OCI-LY7 (cell line): ENCODE data around the gene ARHGAP23. TPM values are rescaled to one million over a fixed set of nuclear protein-coding genes. Genes with fewer than 3 reads are reported as not detected.

Experiments used
- BruUV-seq: library from RNA; stranded (reverse); fragments of 400-500 nt; replicated peaks from 2 replicates; lab custom pipeline; 2021; lab: Mats Ljungman, UMichigan
- CTCF ChIA-PET: fragments of 300-600 bp; sonication (Branson Sonifier 250); formaldehyde crosslinking; loops from one replicate; lab custom pipeline; 2022; ENCODE audit warnings: antibody characterized with exemption; ENCODE audit not compliant: unreplicated experiment; lab: Charles Lee
- POLR2A ChIA-PET: fragments of 300-600 bp; sonication (Branson Sonifier 250); formaldehyde crosslinking; loops from one replicate; lab custom pipeline; 2022; ENCODE audit warnings: antibody characterized with exemption; lab: Charles Lee
- DNase-seq: peaks from one replicate; pipeline ENCODE4 v3.0.0-alpha.2; 2015; ENCODE audit warnings: low spot score
- H2AFZ ChIP-seq: fragments of 200-600 bp; sonication (generic), shearing (Covaris generic); 2 replicates; pipeline ENCODE4 v1.6.1; 2014; ENCODE audit warnings: mild to moderate bottlenecking, antibody characterized with exemption, low read length, moderate library complexity
- H3K27ac ChIP-seq: fragments of 200-600 bp; sonication (generic); 2 replicates; pipeline ENCODE4 v1.5.1; 2014; ENCODE audit warnings: mixed run types, low read depth, mild to moderate bottlenecking, moderate library complexity, low read length, inconsistent platforms; ENCODE audit not compliant: poor library complexity, severe bottlenecking
- H3K36me3 ChIP-seq: fragments of 200-600 bp; sonication (generic); 2 replicates; pipeline ENCODE4 v1.6.1; 2014; ENCODE audit warnings: mild to moderate bottlenecking, antibody characterized with exemption, low read length, moderate library complexity, mixed read lengths; ENCODE audit not compliant: insufficient read depth
- H3K4me1 ChIP-seq: fragments of 200-600 bp; sonication (generic); 2 replicates; pipeline ENCODE4 v1.5.1; 2014; ENCODE audit warnings: mild to moderate bottlenecking, low read length; ENCODE audit not compliant: insufficient read depth, poor library complexity, severe bottlenecking
- H3K4me2 ChIP-seq: fragments of 200-600 bp; sonication (generic); 2 replicates; pipeline ENCODE4 v1.6.1; 2014; ENCODE audit warnings: mild to moderate bottlenecking, low read length
- H3K4me3 ChIP-seq: fragments of 200-600 bp; sonication (generic); 2 replicates; pipeline ENCODE4 v1.5.1; 2014; ENCODE audit warnings: mild to moderate bottlenecking, low read depth, low read length; ENCODE audit not compliant: poor library complexity, severe bottlenecking
- H3K79me2 ChIP-seq: fragments of 200-600 bp; sonication (generic); 2 replicates; pipeline ENCODE4 v1.6.1; 2016; ENCODE audit warnings: low read depth, mild to moderate bottlenecking, low read length, moderate library complexity, mixed read lengths; ENCODE audit not compliant: insufficient read depth
- H3K9me2 ChIP-seq: fragments of 200-600 bp; sonication (generic); 2 replicates; pipeline ENCODE4 v1.6.1; 2016; ENCODE audit warnings: mild to moderate bottlenecking, low read length, mixed read lengths; ENCODE audit not compliant: insufficient read depth
- H3K9me3 ChIP-seq: fragments of 200-600 bp; sonication (generic); 2 replicates; pipeline ENCODE4 v1.6.1; 2014; ENCODE audit warnings: mild to moderate bottlenecking, mixed run types, low read length, mixed read lengths
- H4K20me1 ChIP-seq: fragments of 200-600 bp; sonication (generic); 2 replicates; pipeline ENCODE4 v1.6.1; 2014; ENCODE audit warnings: mild to moderate bottlenecking, antibody characterized with exemption, low read length, moderate library complexity, mixed read lengths; ENCODE audit not compliant: insufficient read depth
- EZH2phosphoT487 ChIP-seq: fragments of 200-600 bp; sonication (generic); IDR thresholded peaks from 2 replicates; pipeline ENCODE4 v1.6.1; 2018; ENCODE audit warnings: low read depth, borderline replicate concordance, mild to moderate bottlenecking, mixed run types, antibody characterized with exemption, low read length, moderate library complexity, mixed read lengths
- intact Hi-C: fragments of 100-400 bp; cut with micrococcal nuclease; formaldehyde crosslinking; loops from one replicate; pipeline ENCODE4 v1.10.0; 2022; ENCODE audit not compliant: unreplicated experiment
- total RNA-seq, 2 experiments: library from RNA; depleted of rRNA in 1 of 2; stranded (reverse); fragments of >200 nt in 1 of 2; shearing (Covaris generic) in 1 of 2; gene quantifications; 2 replicates each; pipeline ENCODE4 v1.2.3, GENCODE V29; 2014 to 2022
- TF ChIP-seq, protein P1 (sequence below): fragments of 200-600 bp; sonication (generic); conservative IDR thresholded peaks from 2 replicates; pipeline ENCODE4 v1.5.1; 2014; ENCODE audit warnings: mild to moderate bottlenecking, antibody characterized with exemption, low read length, moderate library complexity, mixed read lengths

Gene ARHGAP23
- total RNA-seq, 2 experiments from 2014 or later: 16.3 to 18.6 TPM

DNA sequence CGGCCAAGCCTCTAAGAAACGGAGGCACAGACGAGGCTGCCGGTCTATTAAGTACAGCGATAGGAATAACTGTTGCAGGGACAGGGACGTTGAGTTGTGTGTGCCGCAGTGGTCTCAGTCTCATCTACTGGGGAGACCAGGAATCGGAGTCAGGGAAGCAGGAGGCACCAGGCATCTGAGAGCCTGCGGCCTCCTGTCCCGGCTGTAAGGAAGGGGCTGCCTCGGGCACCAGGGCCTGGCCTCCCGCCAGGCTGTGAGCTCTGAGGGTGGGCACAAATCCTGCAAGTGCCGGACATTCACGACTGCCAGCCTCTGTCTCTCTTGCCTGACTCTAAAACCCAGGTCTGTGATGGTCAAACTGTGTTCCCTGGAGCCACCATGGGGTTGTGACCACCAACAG, 76.0 kb downstream of the ARHGAP23 start:
- no peaks in the 10 kb centered on the region for H3K9me3 ChIP-seq
- no peaks in the 10 kb centered on the region for H3K9me2 ChIP-seq
- no peaks in the 10 kb centered on the region for H4K20me1 ChIP-seq
- no peak overlapping the region for H2AFZ ChIP-seq
- no peak for DNase-seq
- no peaks in the 10 kb centered on the region for H3K4me1 ChIP-seq
- BruUV-seq: no TSS peak
- H3K27ac ChIP-seq: no peak overlapping the region
- no peak overlapping the region for H3K4me3 ChIP-seq
- CTCF ChIA-PET: interaction anchor here (0.6 kb wide), 1 partner anchor 41 kb away, joined by 3 read pairs; no protein-coding TSS in a partner anchor
- H3K36me3 ChIP-seq: no peaks in the 10 kb centered on the region
- TF ChIP-seq, protein P1, sequence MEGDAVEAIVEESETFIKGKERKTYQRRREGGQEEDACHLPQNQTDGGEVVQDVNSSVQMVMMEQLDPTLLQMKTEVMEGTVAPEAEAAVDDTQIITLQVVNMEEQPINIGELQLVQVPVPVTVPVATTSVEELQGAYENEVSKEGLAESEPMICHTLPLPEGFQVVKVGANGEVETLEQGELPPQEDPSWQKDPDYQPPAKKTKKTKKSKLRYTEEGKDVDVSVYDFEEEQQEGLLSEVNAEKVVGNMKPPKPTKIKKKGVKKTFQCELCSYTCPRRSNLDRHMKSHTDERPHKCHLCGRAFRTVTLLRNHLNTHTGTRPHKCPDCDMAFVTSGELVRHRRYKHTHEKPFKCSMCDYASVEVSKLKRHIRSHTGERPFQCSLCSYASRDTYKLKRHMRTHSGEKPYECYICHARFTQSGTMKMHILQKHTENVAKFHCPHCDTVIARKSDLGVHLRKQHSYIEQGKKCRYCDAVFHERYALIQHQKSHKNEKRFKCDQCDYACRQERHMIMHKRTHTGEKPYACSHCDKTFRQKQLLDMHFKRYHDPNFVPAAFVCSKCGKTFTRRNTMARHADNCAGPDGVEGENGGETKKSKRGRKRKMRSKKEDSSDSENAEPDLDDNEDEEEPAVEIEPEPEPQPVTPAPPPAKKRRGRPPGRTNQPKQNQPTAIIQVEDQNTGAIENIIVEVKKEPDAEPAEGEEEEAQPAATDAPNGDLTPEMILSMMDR: no peak
- TF ChIP-seq EZH2phosphoT487: no peak
- POLR2A ChIA-PET: no interaction called here
- H3K4me2 ChIP-seq: no peak overlapping the region
- intact Hi-C loops: no loop called here
- no peaks in the 10 kb centered on the region for H3K79me2 ChIP-seq

DNA sequence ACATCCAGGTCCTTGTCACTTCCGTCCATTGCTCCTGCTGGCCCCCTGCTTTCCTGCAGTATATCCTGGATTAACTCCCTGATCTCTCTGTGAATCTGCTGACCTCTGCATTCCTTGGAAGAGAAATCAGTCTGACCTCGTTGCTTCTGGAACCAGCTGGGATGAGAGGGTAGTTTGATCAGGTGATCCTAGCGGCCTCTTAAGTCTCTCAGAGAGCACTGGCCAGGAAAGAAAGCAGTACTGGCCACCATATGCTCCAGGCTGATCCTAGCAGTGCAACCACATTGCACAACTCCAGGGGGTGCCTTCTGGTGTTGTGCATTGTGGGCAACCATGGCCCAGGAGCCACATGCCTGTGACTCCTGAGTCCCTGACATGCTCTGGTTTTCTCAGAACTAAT, 79.2 kb downstream of the ARHGAP23 start:
- no peaks in the 10 kb centered on the region for H4K20me1 ChIP-seq
- no peak overlapping the region for H3K4me2 ChIP-seq
- DNase-seq: no peak
- H3K9me2 ChIP-seq: no peaks in the 10 kb centered on the region
- intact Hi-C loops: no loop called here
- no peak overlapping the region for H2AFZ ChIP-seq
- H3K4me1 ChIP-seq: no peaks in the 10 kb centered on the region
- no peak overlapping the region for H3K4me3 ChIP-seq
- H3K9me3 ChIP-seq: no peaks in the 10 kb centered on the region
- POLR2A ChIA-PET: no interaction called here
- no peaks in the 10 kb centered on the region for H3K36me3 ChIP-seq
- CTCF ChIA-PET: interaction anchor here (0.5 kb wide), 1 partner anchor 34 kb away, joined by 3 read pairs; no protein-coding TSS in a partner anchor
- no peak overlapping the region for H3K27ac ChIP-seq
- no peak for TF ChIP-seq EZH2phosphoT487
- TF ChIP-seq, protein P1: no peak
- H3K79me2 ChIP-seq: no peaks in the 10 kb centered on the region
- BruUV-seq: no TSS peak

DNA sequence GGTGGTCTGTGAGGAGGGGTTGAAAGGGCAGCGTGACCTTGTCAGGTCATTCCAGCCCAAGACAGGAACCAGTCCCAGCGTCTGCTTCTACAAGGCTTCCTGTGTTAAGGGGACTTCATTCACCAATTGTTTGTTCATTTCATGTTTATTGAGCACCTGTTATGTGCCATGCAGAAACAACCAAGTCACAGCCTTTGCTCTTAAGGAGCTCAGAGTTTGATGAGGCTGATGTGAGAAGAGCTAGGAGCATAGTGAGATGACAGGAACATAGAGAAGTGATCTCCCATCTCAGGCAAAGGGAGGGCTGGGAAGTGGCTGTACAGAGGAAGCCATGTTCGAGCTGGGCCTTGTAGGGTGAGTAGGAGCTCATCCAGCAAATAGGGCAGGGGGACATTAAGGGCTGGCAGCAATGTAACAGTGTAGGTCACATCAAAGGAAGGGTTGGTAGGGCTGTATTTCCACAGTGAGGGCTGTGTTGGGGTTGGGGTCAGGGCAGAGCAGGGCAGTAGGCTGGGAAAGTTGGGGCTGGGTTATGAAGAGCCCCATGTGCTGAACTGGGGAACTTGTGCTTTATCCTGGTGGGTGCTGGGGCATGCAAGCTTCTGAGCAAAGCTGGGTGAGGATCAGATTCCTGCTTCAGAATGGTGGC, 79.8 kb downstream of the ARHGAP23 start:
- H4K20me1 ChIP-seq: no peaks in the 10 kb centered on the region
- H3K9me2 ChIP-seq: no peaks in the 10 kb centered on the region
- H3K79me2 ChIP-seq: no peaks in the 10 kb centered on the region
- H3K4me3 ChIP-seq: no peak overlapping the region
- DNase-seq: no peak
- no peaks in the 10 kb centered on the region for H3K9me3 ChIP-seq
- ChIA-PET CTCF (interaction anchor here (0.5 kb wide), 1 partner anchor 34 kb away, joined by 3 read pairs; no protein-coding TSS in a partner anchor), POLR2A (no interaction called here)
- no peaks in the 10 kb centered on the region for H3K4me1 ChIP-seq
- H3K27ac ChIP-seq: no peak overlapping the region
- no TSS peak for BruUV-seq
- H3K4me2 ChIP-seq: no peak overlapping the region
- intact Hi-C loops: no loop called here
- no peak overlapping the region for H2AFZ ChIP-seq
- TF ChIP-seq, protein P1: no peak
- no peak for TF ChIP-seq EZH2phosphoT487
- no peaks in the 10 kb centered on the region for H3K36me3 ChIP-seq
